ENCODE results near the gene OR8U1. TPM values are rescaled to one million over a fixed set of nuclear protein-coding genes. Genes with fewer than 3 reads are reported as not detected.
"Not testable (repeated sequence)": the region's sequence is repeated elsewhere in the genome, so short reads cannot be mapped to it uniquely, and the experiment has no call there.

The OR8U1 gene
- total RNA-seq, 2 experiments from 2014 or later, result not detected

GRCh38 chr11:56380120-56380519, 4.7 kb downstream of the OR8U1 start:
- no peaks in the 10 kb centered on the region for H3K4me1 ChIP-seq (ENCODE audit: insufficient read depth, low read length, poor library complexity, severe bottlenecking)
- DNase-seq (ENCODE audit: low spot score), result no peak
- no peak overlapping the region for H2AFZ ChIP-seq (ENCODE audit: low read length)
- ChIA-PET POLR2A (no interaction called here), CTCF (ENCODE audit: unreplicated experiment) (no interaction called here)
- no peaks in the 10 kb centered on the region for H4K20me1 ChIP-seq (ENCODE audit: insufficient read depth, low read length)
- H3K79me2 ChIP-seq (ENCODE audit: insufficient read depth, low read depth, low read length), result no peaks in the 10 kb centered on the region
- H3K4me3 ChIP-seq (ENCODE audit: low read depth, low read length, poor library complexity, severe bottlenecking), result no peak overlapping the region
- H3K27ac ChIP-seq (ENCODE audit: low read depth, low read length, poor library complexity, severe bottlenecking), result no peak overlapping the region
- no peaks in the 10 kb centered on the region for H3K9me3 ChIP-seq (ENCODE audit: low read length)
- intact Hi-C loops (cut with micrococcal nuclease; ENCODE audit: unreplicated experiment), result no loop called here
- no peak overlapping the region for H3K4me2 ChIP-seq (ENCODE audit: low read length)
- no peaks in the 10 kb centered on the region for H3K36me3 ChIP-seq (ENCODE audit: insufficient read depth, low read length)
- BruUV-seq (replicated peaks), result no TSS peak
- TF ChIP-seq EZH2phosphoT487 (IDR thresholded peaks at IDR 0.05; ENCODE audit: borderline replicate concordance, low read depth, low read length), result no peak
- TF ChIP-seq CTCF (conservative IDR thresholded peaks at IDR 0.05; ENCODE audit: low read length), result no peak
- H3K9me2 ChIP-seq (ENCODE audit: insufficient read depth, low read length), result no peaks in the 10 kb centered on the region

DNA sequence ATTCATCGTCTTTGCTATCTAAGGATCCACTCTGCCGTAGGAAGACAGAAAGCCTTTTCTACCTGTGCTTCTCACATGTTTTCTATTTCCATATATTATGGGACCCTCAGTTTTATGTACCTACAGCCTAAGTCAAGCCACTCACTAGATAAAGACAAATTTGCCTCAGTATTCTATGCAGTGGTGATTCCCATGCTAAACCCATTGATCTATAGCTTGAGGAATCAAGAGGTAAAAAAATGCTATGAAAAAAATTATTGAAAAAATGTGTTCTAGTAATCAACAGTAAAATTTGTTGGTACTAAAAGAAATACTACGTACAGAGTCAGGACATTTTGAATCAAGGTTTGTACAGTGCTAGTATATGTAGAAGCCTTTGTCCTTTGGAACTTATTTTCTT, 19.0 kb downstream of the OR8U1 start:
- Histone ChIP-seq H3K79me2 (ENCODE audit: insufficient read depth, low read depth, low read length) (no peaks in the 10 kb centered on the region), H3K4me3 (ENCODE audit: low read depth, low read length, poor library complexity, severe bottlenecking) (no peak overlapping the region), H3K27ac (ENCODE audit: low read depth, low read length, poor library complexity, severe bottlenecking) (no peak overlapping the region), H3K4me1 (ENCODE audit: insufficient read depth, low read length, poor library complexity, severe bottlenecking) (no peaks in the 10 kb centered on the region), H3K9me3 (ENCODE audit: low read length) (no peaks in the 10 kb centered on the region), H4K20me1 (ENCODE audit: insufficient read depth, low read length) (no peaks in the 10 kb centered on the region), H3K36me3 (ENCODE audit: insufficient read depth, low read length) (no peaks in the 10 kb centered on the region), H2AFZ (ENCODE audit: low read length) (no peak overlapping the region), H3K9me2 (ENCODE audit: insufficient read depth, low read length) (no peaks in the 10 kb centered on the region), H3K4me2 (ENCODE audit: low read length) (no peak overlapping the region)
- no peak for DNase-seq (ENCODE audit: low spot score)
- CTCF ChIA-PET (ENCODE audit: unreplicated experiment), result no interaction called here
- intact Hi-C loops (cut with micrococcal nuclease; ENCODE audit: unreplicated experiment), result no loop called here
- TF ChIP-seq CTCF (conservative IDR thresholded peaks at IDR 0.05; ENCODE audit: low read length), result no peak
- TF ChIP-seq EZH2phosphoT487 (IDR thresholded peaks at IDR 0.05; ENCODE audit: borderline replicate concordance, low read depth, low read length), result no peak
- BruUV-seq (replicated peaks), result no TSS peak
- POLR2A ChIA-PET, result no interaction called here

DNA sequence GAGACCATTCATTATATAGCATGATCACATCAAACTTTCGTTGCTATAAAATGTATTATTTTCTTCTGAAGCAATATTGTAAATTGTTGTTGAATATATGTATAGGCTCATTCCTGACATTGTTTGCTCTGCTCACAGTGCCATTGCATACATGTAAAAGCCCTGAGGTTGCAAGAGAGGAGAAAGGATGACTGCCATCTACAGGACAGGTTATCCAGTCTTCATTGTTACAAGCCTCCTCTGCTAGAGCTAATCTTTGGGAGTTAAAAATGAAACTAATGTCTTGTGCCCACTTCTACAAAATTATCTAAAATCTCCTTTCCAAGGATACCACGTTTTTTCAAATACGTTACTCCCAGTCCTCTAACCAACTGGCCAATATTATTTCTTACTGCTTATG, 20.6 kb downstream of the OR8U1 start:
- 0 out of 2 replicates have a peak, but pooled peaks have one; percentile 26 for TF ChIP-seq CTCF (conservative IDR thresholded peaks at IDR 0.05; ENCODE audit: low read length)
- no peak for TF ChIP-seq EZH2phosphoT487 (IDR thresholded peaks at IDR 0.05; ENCODE audit: borderline replicate concordance, low read depth, low read length)
- CTCF ChIA-PET (ENCODE audit: unreplicated experiment), result no interaction called here
- no peaks in the 10 kb centered on the region for H3K9me3 ChIP-seq (ENCODE audit: low read length)
- H3K9me2 ChIP-seq (ENCODE audit: insufficient read depth, low read length), result no peaks in the 10 kb centered on the region
- no peak for DNase-seq (ENCODE audit: low spot score)
- no peak overlapping the region for H2AFZ ChIP-seq (ENCODE audit: low read length)
- H4K20me1 ChIP-seq (ENCODE audit: insufficient read depth, low read length), result no peaks in the 10 kb centered on the region
- no peak overlapping the region for H3K4me2 ChIP-seq (ENCODE audit: low read length)
- H3K4me3 ChIP-seq (ENCODE audit: low read depth, low read length, poor library complexity, severe bottlenecking), result no peak overlapping the region
- H3K27ac ChIP-seq (ENCODE audit: low read depth, low read length, poor library complexity, severe bottlenecking), result no peak overlapping the region
- no peaks in the 10 kb centered on the region for H3K36me3 ChIP-seq (ENCODE audit: insufficient read depth, low read length)
- BruUV-seq (replicated peaks), result no TSS peak
- intact Hi-C loops (cut with micrococcal nuclease; ENCODE audit: unreplicated experiment), result no loop called here
- H3K4me1 ChIP-seq (ENCODE audit: insufficient read depth, low read length, poor library complexity, severe bottlenecking), result no peaks in the 10 kb centered on the region
- H3K79me2 ChIP-seq (ENCODE audit: insufficient read depth, low read depth, low read length), result no peaks in the 10 kb centered on the region
- POLR2A ChIA-PET, result no interaction called here

GRCh38 chr11:56401858-56402461, 26.5 kb downstream of the OR8U1 start:
- POLR2A ChIA-PET; BruUV-seq (replicated peaks); H3K4me1 ChIP-seq (ENCODE audit: insufficient read depth, low read length, poor library complexity, severe bottlenecking); intact Hi-C loops (cut with micrococcal nuclease; ENCODE audit: unreplicated experiment); H3K27ac ChIP-seq (ENCODE audit: low read depth, low read length, poor library complexity, severe bottlenecking); DNase-seq (ENCODE audit: low spot score); H3K36me3 ChIP-seq (ENCODE audit: insufficient read depth, low read length); CTCF ChIA-PET (ENCODE audit: unreplicated experiment); H2AFZ ChIP-seq (ENCODE audit: low read length); H3K9me3 ChIP-seq (ENCODE audit: low read length); H3K79me2 ChIP-seq (ENCODE audit: insufficient read depth, low read depth, low read length); H3K4me2 ChIP-seq (ENCODE audit: low read length); H3K4me3 ChIP-seq (ENCODE audit: low read depth, low read length, poor library complexity, severe bottlenecking); H3K9me2 ChIP-seq (ENCODE audit: insufficient read depth, low read length); H4K20me1 ChIP-seq (ENCODE audit: insufficient read depth, low read length): not testable (repeated sequence)

Measured in OCI-LY7 (cell line).